Urinary bladder (tissue), 4 donors: Measurements from ENCODE around the gene IFT43. TPM values are rescaled to one million over a fixed set of nuclear protein-coding genes. Genes with fewer than 3 reads are reported as not detected.

Experiments used
- DNase-seq: peaks from one replicate; pipeline ENCODE4 v3.0.0-alpha.2; 2015; ENCODE audit errors: extremely low spot score
- H3K27ac ChIP-seq: one replicate; pipeline ENCODE4 v1.5.1; 2013; ENCODE audit warnings: low read depth, mild to moderate bottlenecking, moderate library complexity
- H3K36me3 ChIP-seq: one replicate; pipeline ENCODE4 v1.6.1; 2013; ENCODE audit warnings: mild to moderate bottlenecking, moderate library complexity; ENCODE audit not compliant: insufficient read depth
- H3K4me1 ChIP-seq: one replicate; pipeline ENCODE4 v1.6.1; 2013; ENCODE audit warnings: mild to moderate bottlenecking, moderate library complexity; ENCODE audit not compliant: insufficient read depth
- H3K4me3 ChIP-seq: one replicate; pipeline ENCODE4 v1.5.1; 2013; ENCODE audit warnings: low read depth, low read length
- WGBS: extraction: QIAGEN DNeasy Blood & Tissue Kit; methylation state at CpG from one replicate; pipeline ENCODE4 v1.1.7; 2013; 5-methylcytosine and 5-hydroxymethylcytosine counted together
- polyA plus RNA-seq: library from polyadenylated mRNA; stranded (reverse); fragments of 200-250 nt; gene quantifications from one replicate; pipeline ENCODE4 v1.2.3, GENCODE V29; 2013
- total RNA-seq: library from RNA; depleted of rRNA; stranded (reverse); fragments of >200 nt; gene quantifications from one replicate; pipeline ENCODE4 v1.2.3, GENCODE V29; 2014
- donor health status: healthy with polysubstance abuse.
- donor health status: healthy.

The IFT43 gene
- total and polyA plus RNA-seq, 2 donors: 31.2 to 39.3 TPM

DNA sequence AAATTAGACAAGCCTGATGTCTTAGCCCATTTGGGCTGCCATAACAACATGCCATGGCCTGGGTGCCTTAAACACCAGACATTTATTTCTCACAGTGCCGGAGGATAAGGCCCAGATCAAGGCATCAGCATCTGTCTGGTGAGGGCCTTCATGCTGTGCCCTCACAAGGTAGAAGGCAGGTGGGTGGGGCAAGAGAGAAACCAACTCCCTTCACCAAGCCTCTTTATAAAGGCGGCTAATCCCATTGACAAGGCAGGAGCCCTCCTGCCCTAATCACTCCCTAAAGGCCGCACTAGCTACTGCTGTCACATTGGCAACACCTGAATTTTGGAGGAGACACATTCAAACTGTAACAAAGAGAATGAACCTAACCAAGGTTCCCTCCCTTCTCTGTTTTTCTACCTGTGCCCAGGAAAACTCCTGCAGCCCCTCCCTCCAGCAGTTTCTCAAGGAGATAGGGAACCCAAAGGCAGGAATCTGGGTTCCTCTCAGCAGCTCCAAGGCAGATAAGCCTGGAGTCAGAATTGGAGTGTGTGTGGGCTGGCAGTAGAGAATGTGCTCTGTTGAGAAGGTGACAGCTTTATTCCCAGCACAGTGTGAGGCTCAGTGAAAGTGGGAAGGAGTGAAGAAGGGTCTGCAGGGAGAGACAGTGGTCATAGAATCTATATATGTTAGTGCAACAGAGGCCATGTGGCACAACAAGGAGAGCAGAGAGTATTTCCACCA, 144.5 kb downstream of the IFT43 start:
- 52% methylated on average over 3 of the region's 3 CpGs for WGBS
- Histone ChIP-seq H3K36me3 (no peaks in the 10 kb centered on the region), H3K4me3 (no peak overlapping the region), H3K4me1 (no peaks in the 10 kb centered on the region), H3K27ac (no peak overlapping the region)
- no peak for DNase-seq

DNA sequence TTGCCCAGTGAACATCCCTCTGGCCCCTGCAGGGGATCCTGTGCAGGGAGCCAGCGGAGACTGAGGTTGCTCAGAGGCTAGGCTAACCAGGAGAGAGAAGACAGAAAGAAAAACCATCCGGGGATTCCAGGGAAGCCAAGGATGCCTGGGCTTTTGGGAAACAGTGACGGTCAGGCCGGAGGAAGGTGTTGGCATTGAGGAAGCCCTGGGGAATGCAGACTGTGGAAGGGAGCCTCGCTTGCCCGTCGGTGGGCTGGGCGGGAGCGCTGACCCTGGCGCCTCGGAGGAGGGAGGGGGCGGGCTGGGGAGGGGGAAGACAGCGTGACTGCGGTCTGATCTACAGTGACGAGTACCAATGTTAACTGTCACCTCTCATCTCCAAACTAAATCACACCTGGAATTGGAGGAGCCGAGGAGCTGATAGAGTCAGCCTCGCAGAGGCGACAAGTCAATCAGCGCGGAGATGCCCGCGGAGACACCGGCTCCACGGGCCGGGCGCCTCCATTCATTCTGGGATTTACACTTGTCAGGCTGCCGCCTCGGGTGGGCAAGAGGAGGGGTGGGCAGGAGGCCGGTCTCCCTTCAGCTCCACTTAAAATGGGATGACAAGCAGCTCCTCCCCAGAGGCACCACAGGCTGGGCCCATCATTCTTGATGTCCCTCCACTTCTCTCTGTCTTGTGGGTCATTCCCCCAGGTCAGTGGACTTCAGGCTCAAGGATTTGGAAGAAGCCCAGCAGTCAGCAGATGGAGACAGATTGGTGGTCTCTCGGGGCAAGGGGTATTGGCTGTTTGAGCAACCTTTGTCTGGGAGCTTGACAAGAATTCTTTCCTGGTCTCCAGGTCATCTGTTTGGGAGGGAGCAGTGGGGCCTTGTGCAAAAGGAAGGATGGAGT, 145.8 kb downstream of the IFT43 start:
- no peaks in the 10 kb centered on the region for H3K4me1 ChIP-seq
- H3K36me3 ChIP-seq: no peaks in the 10 kb centered on the region
- no peak for DNase-seq
- H3K4me3 ChIP-seq: no peak overlapping the region
- 17% methylated on average over 30 of the region's 30 CpGs for WGBS
- no peak overlapping the region for H3K27ac ChIP-seq

DNA sequence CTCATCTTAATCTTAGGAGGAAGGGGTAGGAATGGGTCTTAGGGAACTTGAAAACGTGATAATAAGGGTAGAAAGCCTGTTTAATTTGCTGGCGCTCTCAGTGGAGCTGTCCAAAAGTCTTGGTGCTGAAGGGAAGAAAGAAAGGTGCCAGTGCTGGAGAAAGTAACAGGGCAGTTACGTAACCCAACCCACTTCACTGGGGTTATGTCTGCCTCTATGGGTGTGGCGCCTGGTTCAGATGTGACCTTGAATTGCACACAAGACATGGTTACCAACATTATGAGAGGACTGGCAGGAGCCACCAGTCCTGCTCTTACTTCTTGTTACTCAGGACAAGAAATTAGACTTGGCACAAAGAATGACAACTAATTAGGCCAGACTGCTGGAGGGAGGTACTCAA, 147.5 kb downstream of the IFT43 start:
- H3K4me1 ChIP-seq: no peaks in the 10 kb centered on the region
- H3K27ac ChIP-seq: no peak overlapping the region
- DNase-seq: no peak
- no peak overlapping the region for H3K4me3 ChIP-seq
- no peaks in the 10 kb centered on the region for H3K36me3 ChIP-seq
- WGBS: 26% methylated on average over 4 of the region's 4 CpGs

Other genes starting within 250 kb of the IFT43 start
- gene TGFB3, start 3.8 kb upstream of the IFT43 start, total RNA-seq: 90.7 TPM
- 58.0 TPM for gene TGFB3, start 3.8 kb upstream of the IFT43 start, polyA plus RNA-seq
- gene GPATCH2L, start 166.2 kb downstream of the IFT43 start, total RNA-seq: 80.1 TPM
- gene GPATCH2L, start 166.2 kb downstream of the IFT43 start, polyA plus RNA-seq: 18.5 TPM